ENCODE data around the gene VAMP5. TPM values are rescaled to one million over a fixed set of nuclear protein-coding genes. Genes with fewer than 3 reads are reported as not detected.

VAMP5 gene
- total RNA-seq, 6 experiments from 2014 or later: 51.2 to 84.2 (median 71.4) TPM

- peak overlapping the region; percentile 64 for H3K27ac Mint-ChIP-seq
- no peak overlapping the region for H3K4me3 Mint-ChIP-seq
- H3K4me1 Mint-ChIP-seq (ENCODE audit: low read depth): peaks cover 71% of the 10 kb centered on the region
- peaks cover 3% of the 10 kb centered on the region; the same call in 1 of the 2 replicates for H3K27me3 Mint-ChIP-seq (ENCODE audit: insufficient read depth)
- DNase-seq: no peak
- peaks cover 34% of the 10 kb centered on the region for H3K36me3 Mint-ChIP-seq (ENCODE audit: low read depth)
- TF ChIP-seq CTCF (IDR thresholded peaks at IDR 0.05): no peak
- no peaks in the 10 kb centered on the region for H3K9me3 Mint-ChIP-seq
These were observed 35.7 kb upstream of the VAMP5 start for GRCh38 chr2:85548608-85548900.

- DNase-seq: no peak
- Mint-ChIP-seq H3K4me3 (no peak overlapping the region), H3K36me3 (ENCODE audit: low read depth) (peaks cover 29% of the 10 kb centered on the region), H3K9me3 (no peaks in the 10 kb centered on the region), H3K27me3 (ENCODE audit: insufficient read depth) (peaks cover 3% of the 10 kb centered on the region; the same call in 1 of the 2 replicates), H3K27ac (peak overlapping the region; percentile 83), H3K4me1 (ENCODE audit: low read depth) (peaks cover 65% of the 10 kb centered on the region)
- no peak for TF ChIP-seq CTCF (IDR thresholded peaks at IDR 0.05)
These were observed 35.1 kb upstream of the VAMP5 start for GRCh38 chr2:85549095-85549494.

DNA sequence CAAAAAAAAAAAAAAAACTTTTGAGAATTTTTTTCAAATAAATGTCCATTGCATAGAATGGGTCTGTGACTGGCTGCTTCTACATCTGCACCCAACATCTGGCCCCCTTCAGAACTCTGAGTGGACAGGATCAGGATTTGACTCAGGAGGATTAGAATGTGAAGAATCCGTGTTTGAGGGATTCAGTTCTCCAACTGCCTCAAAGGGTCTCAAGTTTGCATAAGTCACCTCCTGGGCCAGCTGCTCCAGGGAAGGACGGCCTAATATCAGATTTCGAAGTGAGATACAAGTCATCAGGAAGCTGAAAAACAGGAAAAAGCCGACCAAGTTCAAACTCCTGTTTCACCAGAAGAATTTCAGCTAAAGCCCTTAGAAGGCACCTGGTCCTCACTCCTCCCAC lies 34.4 kb upstream of the VAMP5 start:
- Mint-ChIP-seq H3K9me3 (no peaks in the 10 kb centered on the region), H3K36me3 (ENCODE audit: low read depth) (peaks cover 28% of the 10 kb centered on the region), H3K4me3 (peak overlapping the region; percentile 64), H3K4me1 (ENCODE audit: low read depth) (peaks cover 59% of the 10 kb centered on the region), H3K27ac (peak overlapping the region; percentile 83), H3K27me3 (ENCODE audit: insufficient read depth) (peaks cover 3% of the 10 kb centered on the region; the same call in 1 of the 2 replicates)
- peak; percentile 80 for DNase-seq
- TF ChIP-seq CTCF (IDR thresholded peaks at IDR 0.05): no peak

DNA sequence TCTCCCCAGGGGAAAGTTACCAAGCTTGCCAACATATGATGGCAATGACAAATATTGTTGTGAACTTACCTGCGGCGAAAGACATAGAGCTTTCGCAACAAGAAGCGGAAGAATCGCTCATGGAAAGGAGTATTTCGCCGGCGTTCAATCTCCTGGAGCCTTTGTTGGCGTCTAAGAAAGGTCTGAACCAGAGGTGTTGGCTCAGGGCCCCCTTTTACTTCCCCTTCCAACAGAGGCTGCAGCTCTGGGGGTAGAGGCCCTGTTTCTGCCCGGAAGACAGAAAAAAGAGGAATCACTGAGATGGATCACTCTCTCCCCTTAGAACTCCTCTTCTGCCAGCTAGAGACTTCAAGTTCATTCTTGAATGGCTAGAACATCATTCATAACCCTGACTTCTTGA lies 33.7 kb upstream of the VAMP5 start:
- Mint-ChIP-seq H3K4me1 (ENCODE audit: low read depth) (peaks cover 54% of the 10 kb centered on the region), H3K27me3 (ENCODE audit: insufficient read depth) (peaks cover 3% of the 10 kb centered on the region; the same call in 1 of the 2 replicates), H3K9me3 (no peaks in the 10 kb centered on the region), H3K36me3 (ENCODE audit: low read depth) (peaks cover 25% of the 10 kb centered on the region), H3K27ac (peak overlapping the region; percentile 29), H3K4me3 (no peak overlapping the region; the same call in 1 of the 2 replicates)
- TF ChIP-seq CTCF (IDR thresholded peaks at IDR 0.05): no peak
- no peak for DNase-seq

- Mint-ChIP-seq H3K9me3 (no peaks in the 10 kb centered on the region), H3K36me3 (ENCODE audit: low read depth) (peaks cover 20% of the 10 kb centered on the region), H3K4me1 (ENCODE audit: low read depth) (peaks cover 48% of the 10 kb centered on the region), H3K27me3 (ENCODE audit: insufficient read depth) (peaks cover under 1% of the 10 kb centered on the region; the same call in 1 of the 2 replicates), H3K27ac (peak overlapping the region; percentile 19; the same call in 1 of the 2 replicates), H3K4me3 (no peak overlapping the region)
- TF ChIP-seq CTCF (IDR thresholded peaks at IDR 0.05): peak; percentile 97
- DNase-seq: peak; percentile 58
These were observed 32.2 kb upstream of the VAMP5 start for GRCh38 chr2:85551698-85552678.

Data from HFFc6 (cell line).